ENCODE data around the gene CHRNB2.

CHRNB2 gene

GRCh38 chr1:154589780-154590179 lies 22.2 kb downstream of the CHRNB2 start:
- ChIA-PET CTCF (no interaction called here), POLR2A (no interaction called here)
- TF ChIP-seq NFRKB (IDR thresholded peaks at IDR 0.05) (no peak), ELF4 (IDR thresholded peaks at IDR 0.05) (no peak), LEF1 (IDR thresholded peaks at IDR 0.05; ENCODE audit: borderline replicate concordance) (no peak), FOXM1 (IDR thresholded peaks at IDR 0.05; ENCODE audit: borderline replicate concordance) (no peak), ZNF384 (IDR thresholded peaks at IDR 0.05) (no peak), BHLHE40 (IDR thresholded peaks at IDR 0.05; ENCODE audit: borderline replicate concordance) (no peak), FOXK2 (IDR thresholded peaks at IDR 0.05) (no peak)
- no peak for DNase-seq (ENCODE audit: extremely low spot score)

GRCh38 chr1:154590756-154591155 lies 23.2 kb downstream of the CHRNB2 start:
- ChIA-PET POLR2A (no interaction called here), CTCF (interaction anchor here (0.6 kb wide), 1 partner anchor 31 kb away, joined by 3 read pairs; no protein-coding TSS in a partner anchor)
- DNase-seq (ENCODE audit: extremely low spot score): no peak
- TF ChIP-seq NFRKB (IDR thresholded peaks at IDR 0.05) (no peak), FOXK2 (IDR thresholded peaks at IDR 0.05) (no peak), ZNF384 (IDR thresholded peaks at IDR 0.05) (no peak), FOXA1 (IDR thresholded peaks at IDR 0.05) (no peak), ELF4 (IDR thresholded peaks at IDR 0.05) (no peak), BHLHE40 (IDR thresholded peaks at IDR 0.05; ENCODE audit: borderline replicate concordance) (no peak), CTBP1 (IDR thresholded peaks at IDR 0.05; ENCODE audit: borderline replicate concordance) (no peak), PKNOX1 (IDR thresholded peaks at IDR 0.05) (no peak), SP1 (IDR thresholded peaks at IDR 0.05) (no peak), ARNT (IDR thresholded peaks at IDR 0.05) (no peak), LEF1 (IDR thresholded peaks at IDR 0.05; ENCODE audit: borderline replicate concordance) (no peak), HDGF (IDR thresholded peaks at IDR 0.05; ENCODE audit: borderline replicate concordance) (no peak), SUZ12 (IDR thresholded peaks at IDR 0.05) (no peak), L3MBTL2 (conservative IDR thresholded peaks at IDR 0.05) (no peak), TARDBP (IDR thresholded peaks at IDR 0.05) (no peak), FOXM1 (IDR thresholded peaks at IDR 0.05; ENCODE audit: borderline replicate concordance) (no peak)

- ChIA-PET POLR2A (no interaction called here), CTCF (interaction anchor here (0.6 kb wide), 1 partner anchor 46 kb away, joined by 5 read pairs; no protein-coding TSS in a partner anchor)
- no peak for DNase-seq (ENCODE audit: extremely low spot score)
- TF ChIP-seq HDGF (IDR thresholded peaks at IDR 0.05; ENCODE audit: borderline replicate concordance) (no peak), FOXA1 (IDR thresholded peaks at IDR 0.05) (no peak), ELF4 (IDR thresholded peaks at IDR 0.05) (no peak), SP1 (IDR thresholded peaks at IDR 0.05) (no peak), BHLHE40 (IDR thresholded peaks at IDR 0.05; ENCODE audit: borderline replicate concordance) (no peak), FOXM1 (IDR thresholded peaks at IDR 0.05; ENCODE audit: borderline replicate concordance) (no peak), ZNF384 (IDR thresholded peaks at IDR 0.05) (no peak), LEF1 (IDR thresholded peaks at IDR 0.05; ENCODE audit: borderline replicate concordance) (no peak), TARDBP (IDR thresholded peaks at IDR 0.05) (no peak), CTBP1 (IDR thresholded peaks at IDR 0.05; ENCODE audit: borderline replicate concordance) (no peak)
These were observed 23.6 kb downstream of the CHRNB2 start for GRCh38 chr1:154591206-154591605.

GRCh38 chr1:154593390-154593789 lies 25.8 kb downstream of the CHRNB2 start:
- no peak for DNase-seq (ENCODE audit: extremely low spot score)
- POLR2A ChIA-PET: no interaction called here
- TF ChIP-seq NFRKB (IDR thresholded peaks at IDR 0.05) (no peak), ARNT (IDR thresholded peaks at IDR 0.05) (no peak), PKNOX1 (IDR thresholded peaks at IDR 0.05) (no peak), FOXA1 (IDR thresholded peaks at IDR 0.05) (no peak), TARDBP (IDR thresholded peaks at IDR 0.05) (no peak), ELF4 (IDR thresholded peaks at IDR 0.05) (no peak), LEF1 (IDR thresholded peaks at IDR 0.05; ENCODE audit: borderline replicate concordance) (no peak), HDGF (IDR thresholded peaks at IDR 0.05; ENCODE audit: borderline replicate concordance) (no peak), ZNF384 (IDR thresholded peaks at IDR 0.05) (no peak), FOXK2 (IDR thresholded peaks at IDR 0.05) (no peak), BHLHE40 (IDR thresholded peaks at IDR 0.05; ENCODE audit: borderline replicate concordance) (no peak)
- CTCF ChIA-PET: no interaction called here

- no peak for DNase-seq (ENCODE audit: extremely low spot score)
- POLR2A ChIA-PET: interaction anchor here (0.6 kb wide), 1 partner anchor 16 kb away, joined by 3 read pairs; no protein-coding TSS in a partner anchor
- CTCF ChIA-PET: interaction anchor here (0.6 kb wide), 1 partner anchor 123 kb away, joined by 3 read pairs; no protein-coding TSS in a partner anchor
- no peak for TF ChIP-seq ELF4 (IDR thresholded peaks at IDR 0.05)
- no peak for TF ChIP-seq HDGF (IDR thresholded peaks at IDR 0.05; ENCODE audit: borderline replicate concordance)
- TF ChIP-seq SP1 (IDR thresholded peaks at IDR 0.05): no peak
- TF ChIP-seq ARNT (IDR thresholded peaks at IDR 0.05): no peak
- no peak for TF ChIP-seq BHLHE40 (IDR thresholded peaks at IDR 0.05; ENCODE audit: borderline replicate concordance)
- TF ChIP-seq SUZ12 (IDR thresholded peaks at IDR 0.05): no peak
- no peak for TF ChIP-seq ZNF384 (IDR thresholded peaks at IDR 0.05)
- TF ChIP-seq FOXM1 (IDR thresholded peaks at IDR 0.05; ENCODE audit: borderline replicate concordance): no peak
- no peak for TF ChIP-seq PKNOX1 (IDR thresholded peaks at IDR 0.05)
- no peak for TF ChIP-seq TARDBP (IDR thresholded peaks at IDR 0.05)
- no peak for TF ChIP-seq FOXK2 (IDR thresholded peaks at IDR 0.05)
- TF ChIP-seq FOXA1 (IDR thresholded peaks at IDR 0.05): no peak
- TF ChIP-seq L3MBTL2 (conservative IDR thresholded peaks at IDR 0.05): no peak
- no peak for TF ChIP-seq NFRKB (IDR thresholded peaks at IDR 0.05)
- no peak for TF ChIP-seq CTBP1 (IDR thresholded peaks at IDR 0.05; ENCODE audit: borderline replicate concordance)
- TF ChIP-seq LEF1 (IDR thresholded peaks at IDR 0.05; ENCODE audit: borderline replicate concordance): no peak
These were observed 27.2 kb downstream of the CHRNB2 start for GRCh38 chr1:154594811-154595210.

- ChIA-PET CTCF (no interaction called here), POLR2A (no interaction called here)
- DNase-seq (ENCODE audit: extremely low spot score): no peak
- TF ChIP-seq PKNOX1 (IDR thresholded peaks at IDR 0.05) (no peak), FOXM1 (IDR thresholded peaks at IDR 0.05; ENCODE audit: borderline replicate concordance) (no peak), SP1 (IDR thresholded peaks at IDR 0.05) (no peak), ZNF384 (IDR thresholded peaks at IDR 0.05) (no peak), FOXA1 (IDR thresholded peaks at IDR 0.05) (no peak), NFRKB (IDR thresholded peaks at IDR 0.05) (no peak), BHLHE40 (IDR thresholded peaks at IDR 0.05; ENCODE audit: borderline replicate concordance) (no peak), FOXK2 (IDR thresholded peaks at IDR 0.05) (no peak), HDGF (IDR thresholded peaks at IDR 0.05; ENCODE audit: borderline replicate concordance) (no peak), LEF1 (IDR thresholded peaks at IDR 0.05; ENCODE audit: borderline replicate concordance) (no peak), ELF4 (IDR thresholded peaks at IDR 0.05) (no peak), TARDBP (IDR thresholded peaks at IDR 0.05) (no peak), CTBP1 (IDR thresholded peaks at IDR 0.05; ENCODE audit: borderline replicate concordance) (no peak), ARNT (IDR thresholded peaks at IDR 0.05) (no peak), SUZ12 (IDR thresholded peaks at IDR 0.05) (no peak), L3MBTL2 (conservative IDR thresholded peaks at IDR 0.05) (no peak)
These were observed 28.0 kb downstream of the CHRNB2 start for GRCh38 chr1:154595621-154596020.
